Measurements from ENCODE around the gene RNASE8. TPM values are rescaled to one million over a fixed set of nuclear protein-coding genes. Genes with fewer than 3 reads are reported as not detected.

RNASE8 gene
- total RNA-seq, 3 donors from 2014 or later (not counting 1 experiment from before 2014, with no cell fraction given), result not detected

DNA sequence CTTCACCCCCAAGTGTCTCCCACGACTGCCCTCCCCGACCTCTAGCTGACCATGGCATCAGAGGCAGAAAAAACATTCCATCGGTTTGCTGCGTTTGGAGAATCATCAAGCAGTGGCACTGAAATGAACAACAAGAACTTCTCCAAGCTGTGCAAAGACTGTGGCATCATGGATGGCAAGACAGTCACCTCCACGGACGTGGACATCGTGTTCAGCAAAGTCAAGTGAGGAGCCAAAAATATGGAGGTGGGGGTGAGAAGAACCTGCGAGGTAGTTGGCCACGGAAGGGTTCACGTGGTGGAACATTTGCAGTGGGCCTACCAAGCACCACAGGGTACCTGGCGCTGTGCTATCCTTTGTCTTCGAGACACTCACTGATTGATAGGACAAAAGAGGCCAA, 27.1 kb upstream of the RNASE8 start:
- Mint-ChIP-seq H3K36me3 (no peaks in the 10 kb centered on the region), H3K4me3 (no peak overlapping the region), H3K27ac (no peak overlapping the region), H3K9me3 (no peaks in the 10 kb centered on the region), H3K27me3 (ENCODE audit: low read depth in 2 of 2) (peaks cover 11 to 18% of the 10 kb centered on the region in 2 donors), H3K4me1 (no peaks in the 10 kb centered on the region)
- peaks cover 3% of the 10 kb centered on the region for H3K4me1 ChIP-seq (ENCODE audit: control insufficient read depth, insufficient read depth, low read length)
- H3K9me3 ChIP-seq (ENCODE audit: control insufficient read depth, insufficient read depth, low read length), result no peaks in the 10 kb centered on the region
- intact Hi-C loops (cut with micrococcal nuclease), result no loop called here
- 79% methylated on average over 12 of the region's 12 CpGs for WGBS (ENCODE audit: insufficient coverage)
- no peaks in the 10 kb centered on the region for H3K27me3 ChIP-seq (ENCODE audit: control insufficient read depth, insufficient read depth, low read length)
- no peak overlapping the region for H3K4me3 ChIP-seq (ENCODE audit: low read length)
- H3K36me3 ChIP-seq (ENCODE audit: control insufficient read depth, insufficient read depth, low read length), result no peaks in the 10 kb centered on the region
- DNase-seq, result no peak
- TF ChIP-seq, protein P1, sequence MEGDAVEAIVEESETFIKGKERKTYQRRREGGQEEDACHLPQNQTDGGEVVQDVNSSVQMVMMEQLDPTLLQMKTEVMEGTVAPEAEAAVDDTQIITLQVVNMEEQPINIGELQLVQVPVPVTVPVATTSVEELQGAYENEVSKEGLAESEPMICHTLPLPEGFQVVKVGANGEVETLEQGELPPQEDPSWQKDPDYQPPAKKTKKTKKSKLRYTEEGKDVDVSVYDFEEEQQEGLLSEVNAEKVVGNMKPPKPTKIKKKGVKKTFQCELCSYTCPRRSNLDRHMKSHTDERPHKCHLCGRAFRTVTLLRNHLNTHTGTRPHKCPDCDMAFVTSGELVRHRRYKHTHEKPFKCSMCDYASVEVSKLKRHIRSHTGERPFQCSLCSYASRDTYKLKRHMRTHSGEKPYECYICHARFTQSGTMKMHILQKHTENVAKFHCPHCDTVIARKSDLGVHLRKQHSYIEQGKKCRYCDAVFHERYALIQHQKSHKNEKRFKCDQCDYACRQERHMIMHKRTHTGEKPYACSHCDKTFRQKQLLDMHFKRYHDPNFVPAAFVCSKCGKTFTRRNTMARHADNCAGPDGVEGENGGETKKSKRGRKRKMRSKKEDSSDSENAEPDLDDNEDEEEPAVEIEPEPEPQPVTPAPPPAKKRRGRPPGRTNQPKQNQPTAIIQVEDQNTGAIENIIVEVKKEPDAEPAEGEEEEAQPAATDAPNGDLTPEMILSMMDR (IDR thresholded peaks at IDR 0.05), result no peak
- H3K27ac ChIP-seq (ENCODE audit: low read length), result no peak overlapping the region
- ATAC-seq, result no peak

DNA sequence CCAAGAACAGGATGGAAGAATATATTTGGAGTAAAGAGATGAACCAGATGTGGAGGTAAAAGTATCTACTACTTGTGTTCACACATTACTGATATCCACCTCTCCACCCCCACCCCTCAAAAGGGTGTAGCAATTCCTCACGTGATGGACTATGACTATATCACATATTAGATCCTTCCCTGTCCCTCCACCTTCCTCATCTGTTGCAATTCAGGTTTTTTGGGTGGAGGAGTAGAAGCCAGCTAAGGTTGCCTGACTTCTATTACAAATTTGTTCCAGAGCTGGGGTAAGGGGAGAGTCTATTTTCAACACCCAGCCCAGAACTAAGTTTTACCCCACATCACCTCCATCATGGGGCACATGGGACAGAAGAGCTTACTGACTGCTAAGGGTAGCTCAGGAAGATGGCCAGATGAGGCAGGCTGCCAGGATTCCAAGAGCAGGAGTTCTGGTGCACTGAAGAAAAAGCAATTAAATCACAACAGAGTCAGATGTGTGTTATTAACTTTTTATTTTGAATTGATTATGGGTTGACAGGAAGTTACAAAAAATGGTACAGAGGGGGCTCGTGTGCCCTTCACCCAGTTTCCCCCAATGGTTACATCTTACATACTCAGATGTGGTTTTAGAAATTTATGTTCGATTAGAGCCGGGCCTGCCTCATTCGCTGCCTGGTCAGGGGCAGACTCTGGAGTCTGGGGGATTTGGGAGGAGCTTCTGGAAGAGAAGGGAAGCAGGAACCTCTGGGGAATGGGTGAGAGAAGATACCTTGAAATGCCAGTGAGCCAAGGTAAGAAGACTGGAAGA, 25.1 kb upstream of the RNASE8 start:
- no peaks in the 10 kb centered on the region for H3K27me3 ChIP-seq (ENCODE audit: control insufficient read depth, insufficient read depth, low read length)
- Mint-ChIP-seq H3K27ac (no peak overlapping the region), H3K27me3 (ENCODE audit: low read depth in 2 of 2) (peaks cover 16 to 18% of the 10 kb centered on the region in 2 donors), H3K36me3 (no peaks in the 10 kb centered on the region), H3K9me3 (no peaks in the 10 kb centered on the region), H3K4me1 (no peaks in the 10 kb centered on the region), H3K4me3 (no peak overlapping the region)
- DNase-seq (no peak), ATAC-seq (no peak)
- H3K4me3 ChIP-seq (ENCODE audit: low read length), result no peak overlapping the region
- intact Hi-C loops (cut with micrococcal nuclease), result no loop called here
- H3K27ac ChIP-seq (ENCODE audit: low read length), result no peak overlapping the region
- 100% methylated on average over 3 of the region's 5 CpGs for WGBS (ENCODE audit: insufficient coverage)
- TF ChIP-seq, protein P1 (IDR thresholded peaks at IDR 0.05), result no peak
- no peaks in the 10 kb centered on the region for H3K9me3 ChIP-seq (ENCODE audit: control insufficient read depth, insufficient read depth, low read length)
- H3K4me1 ChIP-seq (ENCODE audit: control insufficient read depth, insufficient read depth, low read length), result no peaks in the 10 kb centered on the region
- no peaks in the 10 kb centered on the region for H3K36me3 ChIP-seq (ENCODE audit: control insufficient read depth, insufficient read depth, low read length)

DNA sequence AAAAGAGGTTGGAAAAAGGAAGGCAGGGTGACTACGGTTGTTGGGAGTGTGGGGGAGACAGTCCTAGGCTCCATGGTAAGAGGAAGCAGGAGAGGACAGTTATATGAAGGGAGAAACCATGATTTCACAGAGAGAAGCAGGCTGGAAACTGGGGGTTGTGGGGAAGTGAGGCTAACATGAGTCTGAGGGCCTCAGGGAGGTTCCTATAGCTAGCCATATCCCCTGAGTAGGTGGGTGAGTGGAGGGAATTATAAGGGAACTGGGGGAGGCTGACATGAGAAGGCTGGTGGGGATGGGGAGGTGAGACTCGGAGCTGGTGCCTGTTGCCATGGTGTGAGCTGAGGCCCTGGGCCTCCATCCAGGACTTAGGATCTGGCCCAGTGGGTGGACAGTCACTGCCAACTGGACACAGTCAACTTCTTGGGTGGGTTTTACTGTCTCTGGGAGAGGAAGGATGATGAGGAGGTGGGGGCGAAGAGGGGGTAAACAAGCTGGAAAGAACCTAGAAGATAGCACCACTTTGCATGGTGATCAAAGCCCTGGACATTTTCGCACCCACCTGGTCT, 24.4 kb upstream of the RNASE8 start:
- no peaks in the 10 kb centered on the region for H3K27me3 ChIP-seq (ENCODE audit: control insufficient read depth, insufficient read depth, low read length)
- no peaks in the 10 kb centered on the region for H3K36me3 ChIP-seq (ENCODE audit: control insufficient read depth, insufficient read depth, low read length)
- no peak overlapping the region for H3K27ac ChIP-seq (ENCODE audit: low read length)
- H3K9me3 Mint-ChIP-seq, result no peaks in the 10 kb centered on the region
- H3K36me3 Mint-ChIP-seq, result no peaks in the 10 kb centered on the region
- no peaks in the 10 kb centered on the region for H3K4me1 ChIP-seq (ENCODE audit: control insufficient read depth, insufficient read depth, low read length)
- no peak overlapping the region for H3K4me3 Mint-ChIP-seq
- no peak overlapping the region for H3K27ac Mint-ChIP-seq
- intact Hi-C loops (cut with micrococcal nuclease), result no loop called here
- TF ChIP-seq, protein P1 (IDR thresholded peaks at IDR 0.05), result no peak
- no peak for ATAC-seq
- 90% methylated on average over 4 of the region's 4 CpGs for WGBS (ENCODE audit: insufficient coverage)
- H3K4me1 Mint-ChIP-seq, result no peaks in the 10 kb centered on the region
- peaks cover 21 to 23% of the 10 kb centered on the region in 2 donors for H3K27me3 Mint-ChIP-seq (ENCODE audit: low read depth in 2 of 2)
- H3K9me3 ChIP-seq (ENCODE audit: control insufficient read depth, insufficient read depth, low read length), result no peaks in the 10 kb centered on the region
- no peak overlapping the region for H3K4me3 ChIP-seq (ENCODE audit: low read length)
- no peak for DNase-seq

Measured in natural killer cell (primary cell).